ENCODE data around the gene LAMA3.

DNA sequence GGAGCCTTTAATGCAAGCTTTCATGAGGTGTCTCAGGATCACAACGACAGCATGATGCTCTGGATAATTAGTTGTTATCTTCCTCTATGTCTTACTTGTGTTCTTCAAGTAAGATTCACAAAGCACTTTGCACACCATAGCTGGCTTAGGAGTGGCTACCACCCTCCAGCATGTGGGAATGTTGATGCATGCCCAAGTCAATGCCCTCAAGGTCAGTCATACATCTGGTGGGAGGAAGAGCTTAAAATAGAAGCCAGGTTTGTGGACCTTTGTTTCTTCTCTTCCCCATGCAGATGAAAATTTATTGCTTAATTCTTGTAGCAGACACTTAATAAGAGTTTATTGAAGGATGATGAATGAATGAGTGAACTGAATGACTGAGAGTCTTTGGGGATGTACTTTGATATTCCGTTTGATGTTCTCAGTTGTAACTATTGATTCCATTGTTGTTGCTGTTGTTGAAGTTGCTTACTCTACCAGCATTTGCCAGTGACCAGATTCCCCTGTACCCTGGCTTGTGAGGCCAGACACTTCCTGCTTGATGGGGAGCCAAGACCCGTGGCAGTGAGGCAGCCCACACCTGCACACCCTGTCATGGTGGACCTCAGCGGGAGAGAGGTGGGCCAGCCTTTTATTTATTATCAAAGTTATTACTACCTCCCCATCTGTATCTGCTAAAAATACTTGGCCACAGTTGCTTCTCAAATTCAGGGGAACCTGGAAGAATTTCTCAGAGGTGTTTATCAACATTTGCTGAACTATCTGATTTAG lies 137.8 kb downstream of the LAMA3 start:
- TF ChIP-seq, protein P1, sequence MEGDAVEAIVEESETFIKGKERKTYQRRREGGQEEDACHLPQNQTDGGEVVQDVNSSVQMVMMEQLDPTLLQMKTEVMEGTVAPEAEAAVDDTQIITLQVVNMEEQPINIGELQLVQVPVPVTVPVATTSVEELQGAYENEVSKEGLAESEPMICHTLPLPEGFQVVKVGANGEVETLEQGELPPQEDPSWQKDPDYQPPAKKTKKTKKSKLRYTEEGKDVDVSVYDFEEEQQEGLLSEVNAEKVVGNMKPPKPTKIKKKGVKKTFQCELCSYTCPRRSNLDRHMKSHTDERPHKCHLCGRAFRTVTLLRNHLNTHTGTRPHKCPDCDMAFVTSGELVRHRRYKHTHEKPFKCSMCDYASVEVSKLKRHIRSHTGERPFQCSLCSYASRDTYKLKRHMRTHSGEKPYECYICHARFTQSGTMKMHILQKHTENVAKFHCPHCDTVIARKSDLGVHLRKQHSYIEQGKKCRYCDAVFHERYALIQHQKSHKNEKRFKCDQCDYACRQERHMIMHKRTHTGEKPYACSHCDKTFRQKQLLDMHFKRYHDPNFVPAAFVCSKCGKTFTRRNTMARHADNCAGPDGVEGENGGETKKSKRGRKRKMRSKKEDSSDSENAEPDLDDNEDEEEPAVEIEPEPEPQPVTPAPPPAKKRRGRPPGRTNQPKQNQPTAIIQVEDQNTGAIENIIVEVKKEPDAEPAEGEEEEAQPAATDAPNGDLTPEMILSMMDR (IDR thresholded peaks at IDR 0.05 in 8 of 11, conservative IDR thresholded peaks at IDR 0.05 in 3 of 11), result no peak
- TF ChIP-seq POLR2A (IDR thresholded peaks at IDR 0.05) (no peak), POLR2AphosphoS5 (IDR thresholded peaks at IDR 0.05) (no peak)

Data from spleen (tissue), 7 donors.